C1 segment of cervical spinal cord (tissue), 14 donors: Measurements from ENCODE around the gene CACNG7.
A peak's percentile ranks its signal among the peaks of the same experiment; 100 is the strongest.
"Not testable (repeated sequence)": the region's sequence is repeated elsewhere in the genome, so short reads cannot be mapped to it uniquely, and the experiment has no call there.

ENCODE experiments used
- DNase-seq, 14 donors: peaks; one replicate each; lab custom pipeline; 2025; lab: John Stamatoyannopoulos, UW

The CACNG7 gene

GRCh38 chr19:53905787-53906186 is 3.3 kb upstream of the CACNG7 start:
- no peak for DNase-seq

- peak in 11 of 14 donors; percentile 6 to 57 (median 17) for DNase-seq
Observed at GRCh38 chr19:53906211-53907192, 2.6 kb upstream of the CACNG7 start.

GRCh38 chr19:53907193-53907581 is 1.9 kb upstream of the CACNG7 start:
- DNase-seq: no peak

GRCh38 chr19:53907690-53908089 is 1.4 kb upstream of the CACNG7 start:
- no peak for DNase-seq

- DNase-seq: peak in 13 of 14 donors; percentile 33 to 86 (median 71)
Observed at GRCh38 chr19:53908106-53908934, 758 bp upstream of the CACNG7 start.

- DNase-seq: peak in 1 of 14 donors; percentile 9
Observed at GRCh38 chr19:53909471-53910169, 542 bp downstream of the CACNG7 start.

GRCh38 chr19:53910170-53910518 is 1.1 kb downstream of the CACNG7 start:
- DNase-seq: peak in 2 of 14 donors; percentile 12 to 16

- DNase-seq: no peak
Observed at GRCh38 chr19:53912653-53913052, 3.6 kb downstream of the CACNG7 start.

GRCh38 chr19:53915000-53915399 is 5.9 kb downstream of the CACNG7 start:
- DNase-seq: no peak

GRCh38 chr19:53916004-53916403 is 6.9 kb downstream of the CACNG7 start:
- no peak for DNase-seq

- no peak for DNase-seq
Observed at GRCh38 chr19:53917356-53917755, 8.3 kb downstream of the CACNG7 start.

GRCh38 chr19:53927739-53928138 is 18.7 kb downstream of the CACNG7 start:
- no peak for DNase-seq

GRCh38 chr19:53936029-53936428 is 27.0 kb downstream of the CACNG7 start:
- DNase-seq: no peak

- no peak for DNase-seq
Observed at GRCh38 chr19:53942001-53942786, 33.1 kb downstream of the CACNG7 start.

GRCh38 chr19:53944416-53944815 is 35.3 kb downstream of the CACNG7 start:
- DNase-seq: no peak

- no peak for DNase-seq
Observed at GRCh38 chr19:53944933-53945332, 35.9 kb downstream of the CACNG7 start.

GRCh38 chr19:53945441-53945840 is 36.4 kb downstream of the CACNG7 start:
- no peak for DNase-seq

- DNase-seq: no peak
Observed at GRCh38 chr19:53945998-53946397, 36.9 kb downstream of the CACNG7 start.

- DNase-seq: no peak
Observed at GRCh38 chr19:53947624-53948023, 38.5 kb downstream of the CACNG7 start.

GRCh38 chr19:53948611-53949010 is 39.5 kb downstream of the CACNG7 start:
- DNase-seq: not testable (repeated sequence)

- no peak for DNase-seq
Observed at GRCh38 chr19:53951436-53951835, 42.4 kb downstream of the CACNG7 start.
